OCI-LY3 (cell line): ENCODE measurements around the gene GRB14.

Experiments used
- H2AFZ ChIP-seq: fragments of 200-600, 300-600 bp; shearing (Covaris generic); 2 replicates; pipeline ENCODE4 v1.6.0; 2014; ENCODE audit warnings: antibody characterized with exemption, low read depth, low read length
- H3K27ac ChIP-seq: fragments of 200-600, 300-600 bp; sonication (generic); 2 replicates; pipeline ENCODE4 v1.5.1; 2014; ENCODE audit warnings: mild to moderate bottlenecking, low read length, moderate library complexity, mixed read lengths
- H3K27me3 ChIP-seq: fragments of 200-600, 300-600 bp; sonication (generic); 2 replicates; pipeline ENCODE4 v1.6.1; 2014; ENCODE audit warnings: low read depth, low read length, mixed read lengths
- H3K36me3 ChIP-seq: fragments of 200-600, 300-600 bp; sonication (generic); replicated peaks from 2 replicates; pipeline ENCODE3; 2014; ENCODE audit warnings: low read depth, low read length, mixed read lengths
- H3K4me1 ChIP-seq: fragments of 300-600, 200-600 bp; sonication (generic); 2 replicates; pipeline ENCODE4 v1.6.1; 2014; ENCODE audit warnings: low read length, mixed read lengths
- H3K4me2 ChIP-seq: fragments of 200-600, 300-600 bp; sonication (generic); 2 replicates; pipeline ENCODE4 v1.6.1; 2014; ENCODE audit warnings: low read length, mixed read lengths
- H3K4me3 ChIP-seq: fragments of 300-600, 200-600 bp; sonication (generic); 2 replicates; pipeline ENCODE4 v1.5.1; 2014; ENCODE audit warnings: antibody characterized with exemption, mild to moderate bottlenecking, low read length, moderate library complexity
- H3K79me2 ChIP-seq: fragments of 300-600, 200-600 bp; shearing (Covaris generic); 2 replicates; pipeline ENCODE4 v1.6.1; 2014; ENCODE audit warnings: mild to moderate bottlenecking, low read length, mixed read lengths
- H3K9ac ChIP-seq: fragments of 300-600, 200-600 bp; shearing (Covaris generic); 2 replicates; pipeline ENCODE4 v1.6.0; 2014; ENCODE audit warnings: mild to moderate bottlenecking, low read length, moderate library complexity
- H3K9me3 ChIP-seq: fragments of 200-600, 300-600 bp; shearing (Covaris generic); 2 replicates; pipeline ENCODE4 v1.6.1; 2014; ENCODE audit warnings: low read length, mixed read lengths; ENCODE audit not compliant: insufficient read depth
- H4K20me1 ChIP-seq: fragments of 200-600, 300-600 bp; sonication (generic); 2 replicates; pipeline ENCODE4 v1.6.1; 2016; ENCODE audit warnings: low read length, mixed read lengths; ENCODE audit not compliant: insufficient read depth
- EZH2phosphoT487 ChIP-seq: fragments of 200-600 bp; shearing (Covaris generic); IDR thresholded peaks from 2 replicates; pipeline ENCODE4 v1.6.1; 2018; ENCODE audit warnings: antibody characterized with exemption, mixed run types, low read depth
- TF ChIP-seq, protein P1 (sequence below): fragments of 200-600, 300-600 bp; sonication (generic); IDR thresholded peaks from 2 replicates; pipeline ENCODE4 v1.5.1; 2014; ENCODE audit warnings: antibody characterized with exemption, low read length, low read depth

Gene GRB14

DNA sequence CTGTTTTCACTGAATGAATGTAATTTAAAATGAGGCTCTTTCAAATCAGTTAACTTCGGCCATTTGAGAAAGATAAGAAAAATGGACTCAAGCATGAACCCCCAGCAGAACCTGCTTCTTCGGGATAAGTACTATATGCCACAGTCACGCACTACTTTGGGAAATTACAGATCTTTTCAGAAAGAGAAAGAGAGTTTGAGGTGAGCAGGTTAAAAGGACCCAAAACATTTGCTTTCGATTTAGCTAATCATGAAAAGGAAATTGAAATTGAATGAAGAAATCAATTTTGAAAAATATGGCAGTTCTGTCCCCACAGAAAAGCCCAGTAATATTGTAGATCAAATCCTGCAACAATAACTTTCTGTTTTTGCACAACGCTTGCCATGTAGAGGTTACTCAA, 156.9 kb downstream of the GRB14 start:
- Histone ChIP-seq H3K9ac (no peak overlapping the region), H3K9me3 (no peaks in the 10 kb centered on the region), H3K4me3 (no peak overlapping the region), H3K4me2 (no peak overlapping the region; the same call in 1 of the 2 replicates), H3K27ac (no peak overlapping the region), H2AFZ (no peak overlapping the region), H3K36me3 (no peaks in the 10 kb centered on the region), H3K79me2 (no peaks in the 10 kb centered on the region), H3K4me1 (no peaks in the 10 kb centered on the region), H4K20me1 (no peaks in the 10 kb centered on the region), H3K27me3 (no peaks in the 10 kb centered on the region)
- TF ChIP-seq EZH2phosphoT487: no peak
- TF ChIP-seq, protein P1, sequence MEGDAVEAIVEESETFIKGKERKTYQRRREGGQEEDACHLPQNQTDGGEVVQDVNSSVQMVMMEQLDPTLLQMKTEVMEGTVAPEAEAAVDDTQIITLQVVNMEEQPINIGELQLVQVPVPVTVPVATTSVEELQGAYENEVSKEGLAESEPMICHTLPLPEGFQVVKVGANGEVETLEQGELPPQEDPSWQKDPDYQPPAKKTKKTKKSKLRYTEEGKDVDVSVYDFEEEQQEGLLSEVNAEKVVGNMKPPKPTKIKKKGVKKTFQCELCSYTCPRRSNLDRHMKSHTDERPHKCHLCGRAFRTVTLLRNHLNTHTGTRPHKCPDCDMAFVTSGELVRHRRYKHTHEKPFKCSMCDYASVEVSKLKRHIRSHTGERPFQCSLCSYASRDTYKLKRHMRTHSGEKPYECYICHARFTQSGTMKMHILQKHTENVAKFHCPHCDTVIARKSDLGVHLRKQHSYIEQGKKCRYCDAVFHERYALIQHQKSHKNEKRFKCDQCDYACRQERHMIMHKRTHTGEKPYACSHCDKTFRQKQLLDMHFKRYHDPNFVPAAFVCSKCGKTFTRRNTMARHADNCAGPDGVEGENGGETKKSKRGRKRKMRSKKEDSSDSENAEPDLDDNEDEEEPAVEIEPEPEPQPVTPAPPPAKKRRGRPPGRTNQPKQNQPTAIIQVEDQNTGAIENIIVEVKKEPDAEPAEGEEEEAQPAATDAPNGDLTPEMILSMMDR: no peak

DNA sequence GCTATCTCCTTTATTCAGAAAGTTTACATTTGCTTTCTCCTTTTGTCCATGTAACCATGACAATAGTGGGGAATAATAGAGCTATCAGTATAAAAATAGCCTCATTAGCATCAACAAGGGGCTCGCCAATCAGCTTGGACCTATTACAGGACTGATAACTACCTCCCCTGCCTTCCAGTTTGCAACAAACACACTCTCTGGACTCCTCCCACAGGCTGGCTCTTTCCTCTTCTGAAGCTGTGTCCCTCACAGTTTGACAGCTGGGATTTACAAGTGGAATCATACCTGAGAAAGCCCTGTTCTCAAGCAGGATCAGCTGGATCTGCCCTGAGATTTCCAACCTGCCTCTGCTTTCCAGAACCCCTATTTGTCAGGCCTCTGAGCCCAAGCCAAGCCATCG, 162.5 kb downstream of the GRB14 start:
- TF ChIP-seq, protein P1: no peak
- no peak for TF ChIP-seq EZH2phosphoT487
- no peaks in the 10 kb centered on the region for H3K9me3 ChIP-seq
- H3K36me3 ChIP-seq: no peaks in the 10 kb centered on the region
- no peaks in the 10 kb centered on the region for H4K20me1 ChIP-seq
- no peak overlapping the region for H3K9ac ChIP-seq
- H3K79me2 ChIP-seq: no peaks in the 10 kb centered on the region
- H2AFZ ChIP-seq: no peak overlapping the region
- H3K4me1 ChIP-seq: no peaks in the 10 kb centered on the region
- H3K27ac ChIP-seq: no peak overlapping the region
- H3K4me2 ChIP-seq: no peak overlapping the region
- H3K4me3 ChIP-seq: no peak overlapping the region
- H3K27me3 ChIP-seq: peaks cover 5% of the 10 kb centered on the region; the same call in 1 of the 2 replicates

DNA sequence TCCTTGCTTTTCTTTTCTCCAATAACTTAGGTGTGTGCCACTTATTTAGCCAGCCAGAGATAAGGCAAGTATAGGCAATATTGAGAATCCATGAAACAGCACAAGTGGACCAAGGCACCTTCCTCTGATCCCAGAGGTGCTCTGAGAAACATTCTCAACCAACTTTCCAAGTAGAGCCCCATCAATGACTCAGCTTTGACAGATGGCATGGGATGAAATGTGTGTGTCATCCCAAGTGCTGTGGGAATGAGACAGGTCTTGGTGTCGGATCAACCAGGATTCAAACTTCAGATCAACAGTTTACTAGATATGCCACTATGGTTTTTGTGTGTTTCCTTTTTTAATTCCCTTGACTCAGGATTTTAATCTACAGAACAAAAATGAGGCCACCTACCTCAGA, 164.0 kb downstream of the GRB14 start:
- H3K4me1 ChIP-seq: no peaks in the 10 kb centered on the region
- H3K9ac ChIP-seq: no peak overlapping the region
- no peak overlapping the region for H2AFZ ChIP-seq
- no peaks in the 10 kb centered on the region for H3K9me3 ChIP-seq
- H3K36me3 ChIP-seq: no peaks in the 10 kb centered on the region
- H3K4me3 ChIP-seq: no peak overlapping the region
- H3K79me2 ChIP-seq: no peaks in the 10 kb centered on the region
- H3K4me2 ChIP-seq: no peak overlapping the region
- no peaks in the 10 kb centered on the region for H4K20me1 ChIP-seq
- peaks cover 5% of the 10 kb centered on the region; the same call in 1 of the 2 replicates for H3K27me3 ChIP-seq
- TF ChIP-seq, protein P1: no peak
- TF ChIP-seq EZH2phosphoT487: no peak
- no peak overlapping the region for H3K27ac ChIP-seq

DNA sequence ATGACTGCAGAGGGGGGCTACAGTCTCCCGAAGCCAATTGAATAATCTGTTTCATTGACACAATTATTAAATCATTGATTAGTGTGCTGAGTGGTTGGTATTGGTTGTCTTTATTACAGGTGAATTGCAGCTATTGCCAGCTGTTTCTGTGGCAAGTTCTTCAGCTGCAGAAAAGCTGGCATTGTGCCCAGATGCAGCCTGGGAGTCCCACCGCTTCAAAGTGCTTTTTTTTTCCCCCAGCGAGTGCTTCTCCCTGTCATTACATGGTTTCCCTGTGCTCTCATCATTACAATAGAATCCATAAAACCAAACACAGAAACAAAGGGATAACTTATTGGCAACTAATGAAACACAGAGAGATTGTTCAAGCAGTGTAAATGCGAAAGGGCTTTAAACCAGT, 164.7 kb downstream of the GRB14 start:
- Histone ChIP-seq H3K79me2 (no peaks in the 10 kb centered on the region), H3K9me3 (no peaks in the 10 kb centered on the region), H3K4me2 (no peak overlapping the region), H3K27me3 (peaks cover 5% of the 10 kb centered on the region; the same call in 1 of the 2 replicates), H4K20me1 (no peaks in the 10 kb centered on the region), H3K4me3 (no peak overlapping the region), H3K36me3 (no peaks in the 10 kb centered on the region), H3K9ac (no peak overlapping the region), H2AFZ (no peak overlapping the region), H3K27ac (no peak overlapping the region), H3K4me1 (no peaks in the 10 kb centered on the region)
- TF ChIP-seq EZH2phosphoT487: no peak
- TF ChIP-seq, protein P1: no peak
